ENCODE data around the gene HYAL2.

GRCh38 chr3:50358911-50359759 is 36.6 kb upstream of the HYAL2 start, which contains the start of gene TMEM115:
- TF ChIP-seq EZH2phosphoT487 (IDR thresholded peaks at IDR 0.05; ENCODE audit: borderline replicate concordance, low read depth, low read length) (no peak), CTCF (conservative IDR thresholded peaks at IDR 0.05; ENCODE audit: low read length) (no peak)
